DND-41 (cell line): ENCODE measurements around the gene CDKN1C.

Experiments
- ATAC-seq: fragments of 200-7000 bp; cut with Tn5 transposase; 3 replicates; pipeline ENCODE4 v1.9.1; 2021; ENCODE audit warnings: low read depth; ENCODE audit not compliant: insufficient read depth
- DNase-seq: peaks from one replicate; pipeline ENCODE4 v3.0.0-alpha.2; 2020
- H2AFZ ChIP-seq: 2 replicates; pipeline ENCODE4 v1.6.0; 2012; ENCODE audit warnings: low read depth, low read length
- H3K27ac ChIP-seq: 2 replicates; pipeline ENCODE4 v1.5.1; 2012; ENCODE audit warnings: low read length, inconsistent platforms
- H3K27me3 ChIP-seq: fragments of 200-600 bp; sonication (generic); 2 replicates; pipeline ENCODE4 v1.6.0; 2012; ENCODE audit warnings: low read length, mild to moderate bottlenecking, inconsistent platforms; ENCODE audit not compliant: insufficient read depth, poor library complexity
- H3K36me3 ChIP-seq: 2 replicates; pipeline ENCODE4 v1.5.1; 2012; ENCODE audit warnings: low read length, inconsistent platforms; ENCODE audit not compliant: insufficient read depth
- H3K4me1 ChIP-seq: 2 replicates; pipeline ENCODE4 v1.5.1; 2012; ENCODE audit warnings: mild to moderate bottlenecking, low read length; ENCODE audit not compliant: insufficient read depth
- H3K4me2 ChIP-seq: 2 replicates; pipeline ENCODE4 v1.6.0; 2012; ENCODE audit warnings: mild to moderate bottlenecking, moderate library complexity, low read length, inconsistent platforms; ENCODE audit not compliant: insufficient read depth
- H3K4me3 ChIP-seq, 2 experiments: fragments of 200-600 bp in 1 of 2; shearing (Covaris generic) in 1 of 2; 2 replicates each; pipeline ENCODE4 v1.5.1; 2012 to 2016; ENCODE audit warnings: inconsistent platforms in 2 of 2, low read length in 2 of 2, mild to moderate bottlenecking in 2 of 2, low read depth in 1 of 2, moderate library complexity in 1 of 2
- H3K79me2 ChIP-seq: 2 replicates; pipeline ENCODE4 v1.6.0; 2012; ENCODE audit warnings: low read length, inconsistent platforms; ENCODE audit not compliant: insufficient read depth
- H3K9ac ChIP-seq: 2 replicates; pipeline ENCODE4 v1.6.0; 2012; ENCODE audit warnings: low read depth, mild to moderate bottlenecking, inconsistent platforms, low read length, moderate library complexity
- H3K9me3 ChIP-seq: 2 replicates; pipeline ENCODE4 v1.5.1; 2012; ENCODE audit warnings: low read length, moderate library complexity, mild to moderate bottlenecking, inconsistent platforms; ENCODE audit not compliant: insufficient read depth, severe bottlenecking
- H4K20me1 ChIP-seq: 2 replicates; pipeline ENCODE4 v1.6.0; 2012; ENCODE audit warnings: low read length; ENCODE audit not compliant: insufficient read depth
- CTCF ChIP-seq: IDR thresholded peaks from 2 replicates; pipeline ENCODE4 v1.5.1; 2012; ENCODE audit warnings: borderline replicate concordance, low read length, moderate library complexity, mild to moderate bottlenecking; ENCODE audit not compliant: poor library complexity, severe bottlenecking; ENCODE audit errors: extremely low read depth
- EZH2 ChIP-seq: IDR thresholded peaks from 3 replicates; pipeline ENCODE4 v1.6.1; 2012; ENCODE audit warnings: borderline replicate concordance, low read depth, mild to moderate bottlenecking, moderate library complexity, low read length, inconsistent platforms; ENCODE audit not compliant: severe bottlenecking

Gene CDKN1C

GRCh38 chr11:2865922-2866577 lies 19.5 kb downstream of the CDKN1C start:
- no peak overlapping the region for H2AFZ ChIP-seq
- H3K4me3 ChIP-seq: no peak overlapping the region
- no peak overlapping the region for H3K9ac ChIP-seq
- H3K36me3 ChIP-seq: no peaks in the 10 kb centered on the region
- no peaks in the 10 kb centered on the region for H3K9me3 ChIP-seq
- TF ChIP-seq EZH2 (no peak), CTCF (no peak)
- H3K4me1 ChIP-seq: no peaks in the 10 kb centered on the region
- DNase-seq: no peak
- H3K27me3 ChIP-seq: no peaks in the 10 kb centered on the region
- H3K79me2 ChIP-seq: no peaks in the 10 kb centered on the region
- ATAC-seq: no peak
- no peak overlapping the region for H3K27ac ChIP-seq
- no peaks in the 10 kb centered on the region for H4K20me1 ChIP-seq
- no peak overlapping the region for H3K4me2 ChIP-seq

DNA sequence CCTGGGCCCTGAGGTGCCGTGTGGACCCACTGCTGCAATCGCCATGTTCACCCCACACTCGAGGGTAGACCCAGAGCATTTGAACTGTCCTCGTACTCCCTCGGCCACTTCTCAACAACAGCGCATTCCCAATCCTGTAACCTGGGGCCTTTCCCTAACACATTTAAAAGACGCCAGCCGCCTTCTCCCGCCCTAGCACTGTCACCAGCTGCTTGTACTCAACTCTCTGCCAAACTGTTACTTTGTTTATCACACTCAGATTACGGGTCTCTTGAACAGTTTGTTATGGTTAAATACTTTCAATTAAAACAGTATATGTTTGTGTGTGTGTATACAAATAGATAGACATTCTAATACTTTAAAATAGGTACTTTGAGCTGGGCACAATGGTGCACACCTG lies 20.7 kb downstream of the CDKN1C start:
- Histone ChIP-seq H3K9me3 (no peaks in the 10 kb centered on the region), H3K27ac (no peak overlapping the region), H3K27me3 (no peaks in the 10 kb centered on the region), H2AFZ (no peak overlapping the region), H3K79me2 (no peaks in the 10 kb centered on the region), H3K9ac (no peak overlapping the region), H4K20me1 (0 out of 2 replicates have a peak, but pooled peaks cover 5% of the 10 kb centered on the region), H3K4me3 (no peak overlapping the region), H3K4me1 (no peaks in the 10 kb centered on the region), H3K4me2 (no peak overlapping the region), H3K36me3 (no peaks in the 10 kb centered on the region)
- no peak for TF ChIP-seq EZH2
- TF ChIP-seq CTCF: no peak
- DNase-seq: no peak
- ATAC-seq: no peak

DNA sequence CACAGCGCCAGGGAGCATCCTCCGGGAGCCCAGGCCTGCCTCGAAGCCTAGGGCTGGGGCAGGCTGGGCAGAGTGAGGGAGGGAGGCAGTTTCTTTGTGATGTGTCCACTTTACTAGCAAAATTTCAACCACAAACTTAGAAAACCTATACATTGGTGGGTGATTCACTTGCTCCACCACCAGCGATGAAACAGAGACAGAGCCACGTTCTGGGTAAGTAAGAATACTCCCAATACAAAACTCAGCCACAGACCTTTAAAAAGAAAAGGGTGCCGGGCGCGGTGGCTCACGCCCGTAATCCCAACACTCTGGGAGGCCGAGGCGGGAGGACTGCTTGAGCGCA lies 22.3 kb downstream of the CDKN1C start:
- no peaks in the 10 kb centered on the region for H3K4me1 ChIP-seq
- no peak overlapping the region for H2AFZ ChIP-seq
- no peaks in the 10 kb centered on the region for H3K9me3 ChIP-seq
- TF ChIP-seq CTCF (no peak), EZH2 (no peak)
- DNase-seq (no peak), ATAC-seq (no peak)
- 0 out of 2 replicates have a peak, but pooled peaks cover 5% of the 10 kb centered on the region for H4K20me1 ChIP-seq
- no peaks in the 10 kb centered on the region for H3K27me3 ChIP-seq
- H3K27ac ChIP-seq: no peak overlapping the region
- H3K9ac ChIP-seq: no peak overlapping the region
- no peak overlapping the region for H3K4me3 ChIP-seq
- H3K36me3 ChIP-seq: no peaks in the 10 kb centered on the region
- H3K79me2 ChIP-seq: no peaks in the 10 kb centered on the region
- H3K4me2 ChIP-seq: no peak overlapping the region
